Mesenchymal stem cell (in vitro differentiated cells and primary cell): ENCODE results near the gene SGK1.

Source experiments
- DNase-seq: peaks from one replicate; pipeline ENCODE4 v3.0.0-alpha.2; 2013
- H2AFZ ChIP-seq: one replicate; pipeline ENCODE4 v1.6.1; 2013; ENCODE audit warnings: low read depth, mild to moderate bottlenecking, control low read depth, inconsistent platforms, low read length, moderate library complexity
- H2AK5ac ChIP-seq: 2 replicates; pipeline ENCODE4 v1.6.1; 2013; ENCODE audit warnings: low read length, moderate library complexity, mild to moderate bottlenecking, inconsistent platforms; ENCODE audit not compliant: severe bottlenecking
- H2BK120ac ChIP-seq: one replicate; pipeline ENCODE4 v1.6.1; 2013; ENCODE audit warnings: low read depth, mild to moderate bottlenecking, inconsistent platforms, low read length, moderate library complexity
- H2BK12ac ChIP-seq, 2 experiments: one replicate each; pipeline ENCODE4 v1.6.1; 2013; ENCODE audit warnings: inconsistent platforms in 2 of 2, low read length in 2 of 2, mild to moderate bottlenecking in 2 of 2, moderate library complexity in 2 of 2, control low read depth in 1 of 2
- H2BK15ac ChIP-seq: one replicate; pipeline ENCODE4 v1.6.1; 2013; ENCODE audit warnings: mild to moderate bottlenecking, low read depth, inconsistent platforms; ENCODE audit not compliant: poor library complexity, severe bottlenecking
- H2BK5ac ChIP-seq: 2 replicates; pipeline ENCODE4 v1.6.1; 2013; ENCODE audit warnings: low read depth, mild to moderate bottlenecking, low read length, control low read depth, inconsistent platforms; ENCODE audit not compliant: poor library complexity, severe bottlenecking
- H3K14ac ChIP-seq, 2 experiments: one replicate each; pipeline ENCODE4 v1.6.1; 2013; ENCODE audit warnings: inconsistent platforms in 2 of 2, low read length in 2 of 2, control low read depth in 1 of 2, mild to moderate bottlenecking in 1 of 2, moderate library complexity in 1 of 2
- H3K18ac ChIP-seq, 2 experiments: one replicate each; pipeline ENCODE4 v1.6.1; 2013; ENCODE audit warnings: inconsistent platforms in 2 of 2, low read length in 2 of 2, control low read depth in 1 of 2, low read depth in 1 of 2, mild to moderate bottlenecking in 1 of 2
- H3K23ac ChIP-seq, 2 experiments: one replicate each; pipeline ENCODE4 v1.6.1; 2013; ENCODE audit warnings: inconsistent platforms in 2 of 2, low read length in 2 of 2, mild to moderate bottlenecking in 2 of 2, moderate library complexity in 2 of 2, control low read depth in 1 of 2
- H3K27ac ChIP-seq: 2 replicates; pipeline ENCODE4 v1.5.1; 2013; ENCODE audit warnings: mild to moderate bottlenecking, moderate library complexity, low read length, control low read depth, inconsistent platforms; ENCODE audit not compliant: poor library complexity, severe bottlenecking
- H3K27me3 ChIP-seq, 2 experiments: 2 replicates each; pipeline versions ENCODE4 v1.6.1 to v1.7.0; 2013; ENCODE audit warnings: low read length in 2 of 2, mild to moderate bottlenecking in 2 of 2, moderate library complexity in 2 of 2, control low read depth in 1 of 2, inconsistent platforms in 1 of 2; ENCODE audit not compliant: control insufficient read depth in 1 of 2, insufficient read depth in 1 of 2
- H3K36me3 ChIP-seq, 2 experiments: 2 replicates each; pipeline versions ENCODE4 v1.6.1 to v1.7.0; 2013; ENCODE audit warnings: low read length in 2 of 2, control low read depth in 1 of 2, inconsistent platforms in 1 of 2, low read depth in 1 of 2, mild to moderate bottlenecking in 1 of 2; ENCODE audit not compliant: insufficient read depth in 2 of 2, control insufficient read depth in 1 of 2
- H3K4ac ChIP-seq, 2 experiments: one replicate each; pipeline ENCODE4 v1.6.1; 2013; ENCODE audit warnings: inconsistent platforms in 2 of 2, low read length in 2 of 2, mild to moderate bottlenecking in 2 of 2, moderate library complexity in 2 of 2, control low read depth in 1 of 2, low read depth in 1 of 2
- H3K4me1 ChIP-seq: 2 replicates; pipeline ENCODE4 v1.6.1; 2013; ENCODE audit warnings: low read depth, low read length, control low read depth; ENCODE audit not compliant: control insufficient read depth, insufficient read depth
- H3K4me2 ChIP-seq: 2 replicates; pipeline ENCODE4 v1.6.1; 2013; ENCODE audit warnings: low read length, mild to moderate bottlenecking, inconsistent platforms; ENCODE audit not compliant: poor library complexity, severe bottlenecking
- H3K4me3 ChIP-seq, 2 experiments: 2 replicates each; pipeline versions ENCODE4 v1.5.1 to v1.7.0; 2013; ENCODE audit warnings: low read length in 2 of 2, mild to moderate bottlenecking in 2 of 2, control low read depth in 1 of 2, low read depth in 1 of 2; ENCODE audit not compliant: insufficient read depth in 1 of 2
- H3K79me1 ChIP-seq: replicated peaks from 2 replicates; pipeline ENCODE4 v1.6.1; 2013; ENCODE audit warnings: mild to moderate bottlenecking, control low read depth, low read length, inconsistent platforms; ENCODE audit not compliant: poor library complexity, severe bottlenecking
- H3K9ac ChIP-seq: 2 replicates; pipeline ENCODE4 v1.7.0; 2013; ENCODE audit warnings: mild to moderate bottlenecking, low read length, moderate library complexity
- H3K9me3 ChIP-seq: 2 replicates; pipeline ENCODE4 v1.7.0; 2013; ENCODE audit warnings: mild to moderate bottlenecking, low read length; ENCODE audit not compliant: control insufficient read depth
- H4K8ac ChIP-seq: one replicate; pipeline ENCODE4 v1.6.1; 2013; ENCODE audit warnings: inconsistent platforms, mild to moderate bottlenecking, low read length, moderate library complexity
- H4K91ac ChIP-seq: one replicate; pipeline ENCODE4 v1.6.1; 2013; ENCODE audit warnings: mild to moderate bottlenecking, low read length, inconsistent platforms
- WGBS: methylation state at CpG from one replicate; pipeline ENCODE4 v1.1.7; 2013; ENCODE audit warnings: mixed read lengths; 5-methylcytosine and 5-hydroxymethylcytosine counted together

SGK1 gene

GRCh38 chr6:134310817-134311216 lies 7.1 kb downstream of the SGK1 start:
- Histone ChIP-seq H3K4me1 (no peaks in the 10 kb centered on the region), H3K23ac (no peak overlapping the region), H3K4ac (no peak overlapping the region), H2BK120ac (no peak overlapping the region), H3K27me3 (no peaks in the 10 kb centered on the region), H3K36me3 (no peaks in the 10 kb centered on the region), H2BK12ac (no peak overlapping the region), H4K8ac (no peak overlapping the region), H3K14ac (no peak overlapping the region), H3K4me3 (no peak overlapping the region), H3K4me2 (no peak overlapping the region), H2BK5ac (no peak overlapping the region), H3K27ac (no peak overlapping the region), H4K91ac (no peak overlapping the region), H3K9me3 (no peaks in the 10 kb centered on the region), H3K18ac (no peak overlapping the region), H3K9ac (no peak overlapping the region), H2BK15ac (no peak overlapping the region), H2AK5ac (no peak overlapping the region), H3K79me1 (no peaks in the 10 kb centered on the region), H2AFZ (no peak overlapping the region)
- WGBS: 90% methylated on average over 1 of the region's 2 CpGs
- no peak for DNase-seq

GRCh38 chr6:134309983-134310605 lies 7.8 kb downstream of the SGK1 start:
- no peak overlapping the region for H3K14ac ChIP-seq
- H2BK12ac ChIP-seq: no peak overlapping the region
- H3K27me3 ChIP-seq: no peaks in the 10 kb centered on the region
- no peak overlapping the region for H4K8ac ChIP-seq
- H3K4me2 ChIP-seq: no peak overlapping the region
- H3K36me3 ChIP-seq: no peaks in the 10 kb centered on the region
- H3K4me1 ChIP-seq: no peaks in the 10 kb centered on the region
- no peak overlapping the region for H2BK15ac ChIP-seq
- no peak for DNase-seq
- H3K79me1 ChIP-seq: no peaks in the 10 kb centered on the region
- no peak overlapping the region for H3K27ac ChIP-seq
- 82% methylated on average over 5 of the region's 5 CpGs for WGBS
- no peak overlapping the region for H3K9ac ChIP-seq
- no peak overlapping the region for H3K4me3 ChIP-seq
- H3K4ac ChIP-seq: no peak overlapping the region
- H2AK5ac ChIP-seq: no peak overlapping the region
- no peak overlapping the region for H4K91ac ChIP-seq
- H3K23ac ChIP-seq: no peak overlapping the region
- H2AFZ ChIP-seq: no peak overlapping the region
- no peak overlapping the region for H2BK5ac ChIP-seq
- H3K18ac ChIP-seq: no peak overlapping the region
- no peak overlapping the region for H2BK120ac ChIP-seq
- no peaks in the 10 kb centered on the region for H3K9me3 ChIP-seq

GRCh38 chr6:134309227-134309626 lies 8.7 kb downstream of the SGK1 start:
- Histone ChIP-seq H3K27me3 (no peaks in the 10 kb centered on the region), H2BK5ac (no peak overlapping the region), H3K4me3 (no peak overlapping the region), H2BK12ac (no peak overlapping the region), H2BK120ac (no peak overlapping the region), H4K8ac (no peak overlapping the region), H3K4ac (no peak overlapping the region), H3K27ac (no peak overlapping the region), H3K14ac (no peak overlapping the region), H2BK15ac (no peak overlapping the region), H3K79me1 (no peaks in the 10 kb centered on the region), H3K9me3 (no peaks in the 10 kb centered on the region), H3K18ac (no peak overlapping the region), H2AFZ (no peak overlapping the region), H3K9ac (no peak overlapping the region), H3K4me2 (no peak overlapping the region), H3K4me1 (peaks cover 2% of the 10 kb centered on the region), H3K23ac (no peak overlapping the region), H2AK5ac (no peak overlapping the region), H4K91ac (no peak overlapping the region), H3K36me3 (no peaks in the 10 kb centered on the region)
- 98% methylated on average over 3 of the region's 3 CpGs for WGBS
- DNase-seq: no peak

GRCh38 chr6:134308800-134309199 lies 9.1 kb downstream of the SGK1 start:
- H3K36me3 ChIP-seq: no peaks in the 10 kb centered on the region
- H3K79me1 ChIP-seq: no peaks in the 10 kb centered on the region
- no peak overlapping the region for H4K91ac ChIP-seq
- 95% methylated on average over 8 of the region's 9 CpGs for WGBS
- no peak overlapping the region for H3K4ac ChIP-seq
- H2BK120ac ChIP-seq: no peak overlapping the region
- H2BK15ac ChIP-seq: no peak overlapping the region
- no peaks in the 10 kb centered on the region for H3K9me3 ChIP-seq
- H2AFZ ChIP-seq: no peak overlapping the region
- H3K14ac ChIP-seq: no peak overlapping the region
- no peak overlapping the region for H4K8ac ChIP-seq
- H3K4me2 ChIP-seq: no peak overlapping the region
- no peak overlapping the region for H3K23ac ChIP-seq
- no peak for DNase-seq
- no peak overlapping the region for H3K9ac ChIP-seq
- peaks cover 2% of the 10 kb centered on the region for H3K4me1 ChIP-seq
- H2BK12ac ChIP-seq: no peak overlapping the region
- H3K4me3 ChIP-seq: no peak overlapping the region
- no peak overlapping the region for H3K18ac ChIP-seq
- no peaks in the 10 kb centered on the region for H3K27me3 ChIP-seq
- H3K27ac ChIP-seq: no peak overlapping the region
- no peak overlapping the region for H2BK5ac ChIP-seq
- no peak overlapping the region for H2AK5ac ChIP-seq
